NB4 (cell line): Measurements from ENCODE around the gene PYROXD2.

Experiments used
- DNase-seq: peaks from one replicate; pipeline ENCODE4 v3.0.0; 2010; ENCODE audit warnings: low read depth
- H3K4me3 ChIP-seq: one replicate; pipeline ENCODE4 v1.5.1; 2011; ENCODE audit warnings: mild to moderate bottlenecking, low read depth, low read length, moderate library complexity
- MAX ChIP-seq: IDR thresholded peaks from 2 replicates; pipeline ENCODE4 v1.6.1; 2011; ENCODE audit warnings: low read depth, low read length
- MYC ChIP-seq: IDR thresholded peaks from 2 replicates; pipeline ENCODE4 v1.6.1; 2011; ENCODE audit warnings: low read depth, low read length
- POLR2A ChIP-seq: IDR thresholded peaks from 2 replicates; pipeline ENCODE4 v1.6.1; 2011; ENCODE audit warnings: mild to moderate bottlenecking; ENCODE audit not compliant: insufficient read length; ENCODE audit errors: extremely low read depth
- TF ChIP-seq, protein P1 (sequence below): IDR thresholded peaks from one replicate; pipeline ENCODE4 v1.5.1; 2012; ENCODE audit warnings: low read depth, low read length

Gene PYROXD2

DNA sequence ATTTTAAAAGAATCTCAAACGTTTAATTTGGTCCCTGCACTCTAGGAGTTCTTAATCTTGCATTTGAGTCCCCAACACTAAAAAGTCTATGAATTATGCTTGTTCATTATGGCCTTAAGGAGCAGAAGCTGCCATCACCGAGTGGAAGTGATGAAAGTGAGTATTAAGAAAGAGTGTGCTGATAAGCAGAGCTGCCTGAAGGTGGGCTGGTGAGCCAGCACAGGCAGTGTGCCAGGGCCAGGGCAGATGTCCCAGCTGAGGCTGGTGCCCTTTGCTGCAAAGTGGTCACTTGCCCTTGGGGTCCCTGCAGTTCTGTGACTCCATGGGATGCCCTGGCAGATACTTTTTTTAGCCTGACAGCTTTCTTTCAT, 74.1 kb downstream of the PYROXD2 start:
- peak; percentile 56 for DNase-seq
- no peak overlapping the region for H3K4me3 ChIP-seq
- TF ChIP-seq POLR2A (no peak), MAX (0 out of 2 replicates have a peak, but pooled peaks have one; percentile 15), MYC (0 out of 2 replicates have a peak, but pooled peaks have one; percentile 12)
- TF ChIP-seq, protein P1, sequence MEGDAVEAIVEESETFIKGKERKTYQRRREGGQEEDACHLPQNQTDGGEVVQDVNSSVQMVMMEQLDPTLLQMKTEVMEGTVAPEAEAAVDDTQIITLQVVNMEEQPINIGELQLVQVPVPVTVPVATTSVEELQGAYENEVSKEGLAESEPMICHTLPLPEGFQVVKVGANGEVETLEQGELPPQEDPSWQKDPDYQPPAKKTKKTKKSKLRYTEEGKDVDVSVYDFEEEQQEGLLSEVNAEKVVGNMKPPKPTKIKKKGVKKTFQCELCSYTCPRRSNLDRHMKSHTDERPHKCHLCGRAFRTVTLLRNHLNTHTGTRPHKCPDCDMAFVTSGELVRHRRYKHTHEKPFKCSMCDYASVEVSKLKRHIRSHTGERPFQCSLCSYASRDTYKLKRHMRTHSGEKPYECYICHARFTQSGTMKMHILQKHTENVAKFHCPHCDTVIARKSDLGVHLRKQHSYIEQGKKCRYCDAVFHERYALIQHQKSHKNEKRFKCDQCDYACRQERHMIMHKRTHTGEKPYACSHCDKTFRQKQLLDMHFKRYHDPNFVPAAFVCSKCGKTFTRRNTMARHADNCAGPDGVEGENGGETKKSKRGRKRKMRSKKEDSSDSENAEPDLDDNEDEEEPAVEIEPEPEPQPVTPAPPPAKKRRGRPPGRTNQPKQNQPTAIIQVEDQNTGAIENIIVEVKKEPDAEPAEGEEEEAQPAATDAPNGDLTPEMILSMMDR = no peak

GRCh38 chr10:98340261-98340939, 74.6 kb downstream of the PYROXD2 start:
- DNase-seq = no peak
- H3K4me3 ChIP-seq = no peak overlapping the region
- TF ChIP-seq POLR2A = no peak
- TF ChIP-seq MYC = no peak
- TF ChIP-seq, protein P1 = no peak
- TF ChIP-seq MAX = no peak

GRCh38 chr10:98339799-98340198, 75.2 kb downstream of the PYROXD2 start:
- TF ChIP-seq MYC = no peak
- TF ChIP-seq POLR2A = no peak
- no peak for TF ChIP-seq MAX
- TF ChIP-seq, protein P1 = no peak
- no peak overlapping the region for H3K4me3 ChIP-seq
- DNase-seq = no peak

GRCh38 chr10:98338896-98339295, 76.1 kb downstream of the PYROXD2 start:
- no peak for DNase-seq
- TF ChIP-seq MYC (no peak), POLR2A (no peak)
- TF ChIP-seq, protein P1 = no peak
- no peak overlapping the region for H3K4me3 ChIP-seq

- no peak overlapping the region for H3K4me3 ChIP-seq
- DNase-seq = no peak
- TF ChIP-seq, protein P1 = no peak
- no peak for TF ChIP-seq MYC
- TF ChIP-seq MAX = no peak
- no peak for TF ChIP-seq POLR2A
These were observed 76.7 kb downstream of the PYROXD2 start for GRCh38 chr10:98338318-98338717.
